ENCODE results near the gene SGK1. TPM values are rescaled to one million over a fixed set of nuclear protein-coding genes. Genes with fewer than 3 reads are reported as not detected.

The SGK1 gene
- polyA plus RNA-seq, 10 donors: 24.1 to 42.8 (median 29.0) TPM

DNA sequence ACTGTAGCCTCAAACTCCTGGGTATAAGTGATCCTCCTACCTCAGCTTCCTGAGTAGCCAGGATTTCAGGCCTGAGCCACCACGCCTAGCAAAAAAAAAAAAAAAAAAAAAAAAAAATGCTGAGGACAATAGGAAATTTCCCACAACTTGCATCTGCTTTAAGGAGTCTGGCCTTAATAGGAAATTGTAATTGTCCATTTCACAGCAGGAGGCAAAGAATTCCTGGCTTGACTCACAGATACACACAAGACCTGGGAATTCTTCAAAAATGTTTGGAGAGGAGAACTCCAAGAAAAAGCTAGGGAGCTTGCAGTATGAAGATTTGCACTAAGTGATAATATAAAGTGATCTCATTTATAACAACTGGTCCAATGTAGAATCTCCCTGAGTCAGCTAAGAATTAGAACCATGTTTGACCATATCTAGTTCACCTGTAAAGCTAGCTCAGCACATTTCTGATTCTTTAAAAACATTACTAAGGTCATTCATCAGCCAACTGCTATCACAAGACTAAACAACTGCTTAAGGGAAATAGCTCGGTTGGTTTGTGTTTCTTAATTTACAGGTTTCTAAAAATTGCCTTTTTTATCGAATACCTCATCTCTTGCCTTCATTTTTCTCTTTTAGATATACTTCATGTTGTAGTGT is 185.3 kb downstream of the SGK1 start:
- no peak for DNase-seq

DNA sequence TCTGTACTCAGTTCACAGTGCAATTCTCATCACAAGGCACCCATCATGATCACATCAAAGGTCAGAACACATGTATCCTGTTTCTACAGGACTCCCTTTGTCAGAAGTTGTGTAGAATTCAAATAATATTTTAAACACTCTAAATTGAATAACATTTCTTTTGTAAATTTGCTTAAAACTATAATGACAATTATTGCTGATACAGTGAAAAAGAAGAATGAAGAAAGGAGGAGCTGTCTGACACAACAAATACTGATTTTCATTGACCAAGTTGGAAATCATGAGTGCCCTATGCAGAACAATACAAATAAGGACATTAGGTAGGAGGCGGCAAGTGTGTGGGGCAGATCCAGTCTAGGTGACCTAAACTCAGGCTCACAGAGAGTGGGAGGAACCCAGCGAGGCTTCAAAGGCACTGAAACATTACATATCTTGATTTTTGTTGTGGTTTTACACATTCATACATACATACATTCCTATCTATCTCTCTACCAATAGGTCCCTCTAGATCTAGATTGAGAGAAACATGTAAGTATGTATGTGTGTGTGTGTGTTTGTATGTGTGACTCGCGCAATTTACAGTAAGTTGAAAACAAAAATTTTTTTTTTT is 186.3 kb downstream of the SGK1 start:
- no peak for DNase-seq

DNA sequence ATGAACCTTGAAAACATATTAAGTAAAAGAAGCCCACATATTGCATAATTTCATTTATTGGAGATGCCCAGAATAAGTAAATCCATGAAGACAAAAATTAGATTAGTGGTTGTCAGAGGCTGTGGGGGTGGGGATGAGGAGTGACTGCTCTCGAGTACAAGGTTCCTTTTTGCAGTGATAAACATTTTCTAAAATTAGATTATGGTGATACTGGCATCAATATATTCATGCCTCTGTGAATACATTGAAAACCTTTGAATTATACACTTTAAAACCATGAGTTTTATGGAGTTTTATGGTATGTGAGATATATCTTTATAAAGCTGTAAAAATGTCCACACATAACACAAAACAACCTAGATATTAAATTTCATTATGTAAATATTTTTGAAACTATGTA is 189.8 kb downstream of the SGK1 start:
- DNase-seq: no peak

DNA sequence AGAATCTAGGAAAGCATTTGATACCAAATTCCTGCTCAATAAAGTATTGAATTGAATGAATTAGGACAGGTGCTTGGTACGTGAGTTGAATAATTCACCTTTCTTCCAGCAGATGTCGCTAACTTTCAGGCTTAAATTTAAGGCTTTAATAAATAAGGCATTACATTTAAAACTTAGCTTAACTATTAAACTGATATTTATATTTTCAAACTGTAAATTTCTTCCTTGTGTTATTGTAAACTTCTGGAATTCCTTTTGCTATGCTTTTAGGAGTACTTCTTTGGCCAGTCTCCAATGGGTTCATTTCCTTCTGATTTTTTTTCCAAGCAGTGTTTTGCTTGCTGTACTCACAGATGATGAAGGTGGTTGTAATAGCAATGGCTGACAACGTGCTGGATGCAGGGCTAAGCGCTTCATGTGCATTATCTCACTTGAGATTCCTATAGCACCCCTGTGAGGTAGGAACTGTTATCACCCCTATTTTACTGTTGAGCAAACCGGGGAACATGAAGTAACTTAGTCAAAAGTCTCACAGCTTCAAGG is 194.2 kb downstream of the SGK1 start:
- DNase-seq: peak; percentile 35 to 61 (median 38)

DNA sequence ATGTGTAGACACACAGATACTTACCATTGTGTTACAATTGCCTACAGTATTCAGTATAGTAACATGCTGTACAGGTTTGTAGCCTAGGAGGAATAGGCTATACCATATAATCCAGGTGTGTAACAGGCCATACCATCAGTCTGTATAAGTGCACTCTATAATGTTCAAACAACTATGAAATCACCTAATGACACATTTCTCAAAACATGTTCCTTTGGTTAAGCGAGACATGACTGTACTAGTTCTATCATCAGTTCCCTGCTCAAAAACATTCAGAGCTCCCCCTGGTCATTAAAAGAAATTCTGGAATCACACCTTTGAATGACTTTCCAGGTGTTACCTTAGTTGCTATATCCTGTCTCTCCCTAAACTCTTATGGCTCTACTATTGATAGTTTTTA is 195.1 kb downstream of the SGK1 start:
- no peak for DNase-seq

DNA sequence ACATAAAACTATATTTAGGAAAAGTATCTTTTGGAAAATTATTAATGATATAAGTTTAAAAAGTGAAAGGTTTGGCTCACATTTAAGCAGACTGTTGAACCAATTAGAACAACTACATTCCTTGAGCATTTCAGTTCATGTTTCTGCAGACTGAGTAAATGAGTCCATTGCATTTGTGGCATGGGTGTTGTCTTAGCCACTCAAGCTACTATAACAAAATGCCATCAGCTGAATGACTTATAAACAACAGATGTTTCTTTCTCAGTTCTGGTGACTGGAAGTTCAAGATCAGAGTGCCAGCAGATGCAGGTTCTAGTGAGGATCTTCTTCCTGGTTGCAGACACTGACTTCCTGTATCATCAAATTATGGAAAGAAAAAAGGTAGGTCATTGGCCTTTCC is 198.4 kb downstream of the SGK1 start:
- DNase-seq: no peak

Measured in muscle of back (tissue), 11 donors.